DOHH2 (cell line): Measurements from ENCODE around the gene CDK17.

Experiments used
- CTCF ChIP-seq: fragments of 200-600 bp; sonication (generic); IDR thresholded peaks from one replicate; pipeline ENCODE4 v1.5.1; 2014; ENCODE audit warnings: antibody characterized with exemption, mild to moderate bottlenecking, low read depth, low read length; ENCODE audit not compliant: poor library complexity, severe bottlenecking
- EZH2phosphoT487 ChIP-seq: fragments of 200-600 bp; sonication (generic); IDR thresholded peaks from 2 replicates; pipeline ENCODE4 v1.6.1; 2017; ENCODE audit warnings: borderline replicate concordance, mild to moderate bottlenecking, antibody characterized with exemption, low read length, moderate library complexity, mixed read lengths

DNA sequence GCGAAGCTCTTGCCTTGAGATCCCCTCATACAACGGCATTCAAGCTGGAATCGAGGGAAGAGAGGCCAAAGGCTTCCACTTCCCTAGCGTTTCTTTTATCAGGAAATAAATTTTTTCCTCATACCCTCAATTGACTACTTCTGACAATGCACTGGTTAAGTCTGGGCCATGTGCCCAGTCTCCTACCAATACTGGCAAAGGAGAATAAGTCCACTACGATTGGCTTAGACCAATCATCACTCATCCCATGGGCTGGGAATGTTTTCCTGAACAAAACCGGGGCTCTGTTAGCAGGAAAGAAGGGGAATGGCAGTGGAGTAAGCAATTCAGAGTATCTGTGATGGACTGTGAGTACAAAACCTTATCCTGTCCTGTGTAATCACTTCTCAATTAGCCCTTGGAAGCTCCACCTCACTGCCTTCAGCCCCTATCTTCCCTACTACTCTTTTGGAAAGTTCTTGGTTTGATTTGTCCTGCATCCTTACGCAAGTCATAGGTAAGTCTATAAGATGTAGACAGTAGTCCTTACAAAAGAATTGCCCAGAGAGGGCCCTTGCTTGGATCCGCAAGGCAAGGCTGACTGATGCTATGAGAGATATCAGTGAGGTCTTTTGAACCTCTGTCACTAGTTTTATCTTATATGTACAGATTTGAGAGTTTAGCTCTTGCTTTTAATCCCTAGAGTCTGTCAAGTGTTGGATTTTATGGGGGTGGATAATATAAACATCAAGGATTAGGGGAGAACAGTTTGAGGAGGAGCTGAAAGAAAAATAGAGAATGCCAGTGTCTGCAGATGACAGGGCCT is 36.3 kb upstream of the CDK17 start:
- TF ChIP-seq CTCF (no peak), EZH2phosphoT487 (no peak)
